OCI-LY7 (cell line): Measurements from ENCODE around the gene E2F4. TPM values are rescaled to one million over a fixed set of nuclear protein-coding genes. Genes with fewer than 3 reads are reported as not detected.

Experiments
- BruUV-seq: library from RNA; stranded (reverse); fragments of 400-500 nt; replicated peaks from 2 replicates; lab custom pipeline; 2021; lab: Mats Ljungman, UMichigan
- CTCF ChIA-PET: fragments of 300-600 bp; sonication (Branson Sonifier 250); formaldehyde crosslinking; loops from one replicate; lab custom pipeline; 2022; ENCODE audit warnings: antibody characterized with exemption; ENCODE audit not compliant: unreplicated experiment; lab: Charles Lee
- POLR2A ChIA-PET: fragments of 300-600 bp; sonication (Branson Sonifier 250); formaldehyde crosslinking; loops from one replicate; lab custom pipeline; 2022; ENCODE audit warnings: antibody characterized with exemption; lab: Charles Lee
- DNase-seq: peaks from one replicate; pipeline ENCODE4 v3.0.0-alpha.2; 2015; ENCODE audit warnings: low spot score
- H2AFZ ChIP-seq: fragments of 200-600 bp; sonication (generic), shearing (Covaris generic); 2 replicates; pipeline ENCODE4 v1.6.1; 2014; ENCODE audit warnings: mild to moderate bottlenecking, antibody characterized with exemption, low read length, moderate library complexity
- H3K27ac ChIP-seq: fragments of 200-600 bp; sonication (generic); 2 replicates; pipeline ENCODE4 v1.5.1; 2014; ENCODE audit warnings: mixed run types, low read depth, mild to moderate bottlenecking, moderate library complexity, low read length, inconsistent platforms; ENCODE audit not compliant: poor library complexity, severe bottlenecking
- H3K36me3 ChIP-seq: fragments of 200-600 bp; sonication (generic); 2 replicates; pipeline ENCODE4 v1.6.1; 2014; ENCODE audit warnings: mild to moderate bottlenecking, antibody characterized with exemption, low read length, moderate library complexity, mixed read lengths; ENCODE audit not compliant: insufficient read depth
- H3K4me1 ChIP-seq: fragments of 200-600 bp; sonication (generic); 2 replicates; pipeline ENCODE4 v1.5.1; 2014; ENCODE audit warnings: mild to moderate bottlenecking, low read length; ENCODE audit not compliant: insufficient read depth, poor library complexity, severe bottlenecking
- H3K4me2 ChIP-seq: fragments of 200-600 bp; sonication (generic); 2 replicates; pipeline ENCODE4 v1.6.1; 2014; ENCODE audit warnings: mild to moderate bottlenecking, low read length
- H3K4me3 ChIP-seq: fragments of 200-600 bp; sonication (generic); 2 replicates; pipeline ENCODE4 v1.5.1; 2014; ENCODE audit warnings: mild to moderate bottlenecking, low read depth, low read length; ENCODE audit not compliant: poor library complexity, severe bottlenecking
- H3K79me2 ChIP-seq: fragments of 200-600 bp; sonication (generic); 2 replicates; pipeline ENCODE4 v1.6.1; 2016; ENCODE audit warnings: low read depth, mild to moderate bottlenecking, low read length, moderate library complexity, mixed read lengths; ENCODE audit not compliant: insufficient read depth
- H3K9me2 ChIP-seq: fragments of 200-600 bp; sonication (generic); 2 replicates; pipeline ENCODE4 v1.6.1; 2016; ENCODE audit warnings: mild to moderate bottlenecking, low read length, mixed read lengths; ENCODE audit not compliant: insufficient read depth
- H3K9me3 ChIP-seq: fragments of 200-600 bp; sonication (generic); 2 replicates; pipeline ENCODE4 v1.6.1; 2014; ENCODE audit warnings: mild to moderate bottlenecking, mixed run types, low read length, mixed read lengths
- H4K20me1 ChIP-seq: fragments of 200-600 bp; sonication (generic); 2 replicates; pipeline ENCODE4 v1.6.1; 2014; ENCODE audit warnings: mild to moderate bottlenecking, antibody characterized with exemption, low read length, moderate library complexity, mixed read lengths; ENCODE audit not compliant: insufficient read depth
- EZH2phosphoT487 ChIP-seq: fragments of 200-600 bp; sonication (generic); IDR thresholded peaks from 2 replicates; pipeline ENCODE4 v1.6.1; 2018; ENCODE audit warnings: low read depth, borderline replicate concordance, mild to moderate bottlenecking, mixed run types, antibody characterized with exemption, low read length, moderate library complexity, mixed read lengths
- intact Hi-C: fragments of 100-400 bp; cut with micrococcal nuclease; formaldehyde crosslinking; loops from one replicate; pipeline ENCODE4 v1.10.0; 2022; ENCODE audit not compliant: unreplicated experiment
- total RNA-seq, 2 experiments: library from RNA; depleted of rRNA in 1 of 2; stranded (reverse); fragments of >200 nt in 1 of 2; shearing (Covaris generic) in 1 of 2; gene quantifications; 2 replicates each; pipeline ENCODE4 v1.2.3, GENCODE V29; 2014 to 2022
- TF ChIP-seq, protein P1 (sequence below): fragments of 200-600 bp; sonication (generic); conservative IDR thresholded peaks from 2 replicates; pipeline ENCODE4 v1.5.1; 2014; ENCODE audit warnings: mild to moderate bottlenecking, antibody characterized with exemption, low read length, moderate library complexity, mixed read lengths

E2F4 gene
- total RNA-seq, 2 experiments from 2014 or later = 124 to 157 TPM

DNA sequence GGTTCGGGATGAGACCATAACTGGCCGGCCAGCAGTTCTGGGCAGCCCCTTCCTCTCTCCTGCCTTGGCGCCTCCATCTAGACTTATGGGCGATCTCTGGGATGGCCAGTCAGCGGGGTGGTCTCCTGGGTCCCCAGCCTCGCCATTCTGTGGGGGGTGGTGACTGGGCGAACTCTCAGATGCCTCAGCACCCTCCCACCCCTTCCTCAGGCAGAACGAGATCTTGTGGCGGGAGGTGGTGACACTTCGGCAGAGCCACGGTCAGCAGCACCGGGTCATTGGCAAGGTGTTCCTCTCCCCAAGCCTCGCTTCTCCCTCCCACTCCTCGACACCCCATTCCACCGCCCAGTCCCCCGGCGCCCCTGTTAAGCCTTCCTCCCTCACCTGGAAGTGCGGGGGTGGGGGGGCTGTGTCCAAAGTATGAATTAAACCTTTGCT, 25.8 kb upstream of the E2F4 start:
- Histone ChIP-seq H3K79me2 (no peaks in the 10 kb centered on the region), H3K9me2 (no peaks in the 10 kb centered on the region), H3K4me2 (no peak overlapping the region), H3K4me3 (no peak overlapping the region), H3K9me3 (no peaks in the 10 kb centered on the region), H2AFZ (no peak overlapping the region), H4K20me1 (no peaks in the 10 kb centered on the region), H3K36me3 (no peaks in the 10 kb centered on the region), H3K4me1 (peaks cover 12% of the 10 kb centered on the region), H3K27ac (no peak overlapping the region)
- intact Hi-C loops = no loop called here
- ChIA-PET CTCF (interaction anchor here (0.6 kb wide), 1 partner anchor 78 kb away, joined by 3 read pairs; no protein-coding TSS in a partner anchor), POLR2A (no interaction called here)
- no TSS peak for BruUV-seq
- TF ChIP-seq EZH2phosphoT487 = no peak
- TF ChIP-seq, protein P1, sequence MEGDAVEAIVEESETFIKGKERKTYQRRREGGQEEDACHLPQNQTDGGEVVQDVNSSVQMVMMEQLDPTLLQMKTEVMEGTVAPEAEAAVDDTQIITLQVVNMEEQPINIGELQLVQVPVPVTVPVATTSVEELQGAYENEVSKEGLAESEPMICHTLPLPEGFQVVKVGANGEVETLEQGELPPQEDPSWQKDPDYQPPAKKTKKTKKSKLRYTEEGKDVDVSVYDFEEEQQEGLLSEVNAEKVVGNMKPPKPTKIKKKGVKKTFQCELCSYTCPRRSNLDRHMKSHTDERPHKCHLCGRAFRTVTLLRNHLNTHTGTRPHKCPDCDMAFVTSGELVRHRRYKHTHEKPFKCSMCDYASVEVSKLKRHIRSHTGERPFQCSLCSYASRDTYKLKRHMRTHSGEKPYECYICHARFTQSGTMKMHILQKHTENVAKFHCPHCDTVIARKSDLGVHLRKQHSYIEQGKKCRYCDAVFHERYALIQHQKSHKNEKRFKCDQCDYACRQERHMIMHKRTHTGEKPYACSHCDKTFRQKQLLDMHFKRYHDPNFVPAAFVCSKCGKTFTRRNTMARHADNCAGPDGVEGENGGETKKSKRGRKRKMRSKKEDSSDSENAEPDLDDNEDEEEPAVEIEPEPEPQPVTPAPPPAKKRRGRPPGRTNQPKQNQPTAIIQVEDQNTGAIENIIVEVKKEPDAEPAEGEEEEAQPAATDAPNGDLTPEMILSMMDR = no peak
- DNase-seq = no peak

DNA sequence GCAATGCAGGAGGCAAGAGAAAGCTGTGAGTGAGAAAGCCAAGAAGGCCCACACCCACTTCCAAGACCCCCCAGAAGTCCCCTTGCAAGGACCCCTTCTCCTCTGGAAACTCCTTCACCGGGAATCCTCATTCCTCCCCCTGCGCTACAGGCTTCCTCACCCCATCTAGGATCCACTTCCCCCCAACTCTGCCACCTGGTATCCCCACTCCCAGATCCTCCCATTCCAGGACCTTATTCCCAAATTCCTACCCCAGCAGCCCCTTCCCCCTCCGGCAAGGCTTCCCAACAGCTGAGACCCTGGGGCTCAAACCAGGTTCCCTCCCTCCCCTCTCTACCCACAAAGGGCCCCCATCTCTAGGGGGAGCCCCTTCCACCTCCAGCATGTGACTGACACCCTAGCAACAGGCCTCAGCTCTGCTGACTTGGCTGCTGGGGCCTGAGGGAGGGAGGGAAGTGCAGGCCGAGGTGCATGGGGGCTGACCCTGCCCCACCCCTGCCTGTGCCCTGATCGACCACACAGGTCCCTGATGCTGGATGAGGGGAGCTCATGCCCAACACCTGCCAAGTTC, 25.3 kb upstream of the E2F4 start:
- Histone ChIP-seq H4K20me1 (no peaks in the 10 kb centered on the region), H3K27ac (no peak overlapping the region), H3K4me3 (no peak overlapping the region), H3K4me2 (no peak overlapping the region), H3K4me1 (peaks cover 12% of the 10 kb centered on the region), H3K36me3 (no peaks in the 10 kb centered on the region), H3K9me3 (no peaks in the 10 kb centered on the region), H2AFZ (no peak overlapping the region), H3K79me2 (no peaks in the 10 kb centered on the region), H3K9me2 (no peaks in the 10 kb centered on the region)
- DNase-seq = no peak
- intact Hi-C loops = no loop called here
- BruUV-seq = no TSS peak
- TF ChIP-seq, protein P1 = no peak
- no peak for TF ChIP-seq EZH2phosphoT487
- POLR2A ChIA-PET = no interaction called here
- CTCF ChIA-PET = no interaction called here

DNA sequence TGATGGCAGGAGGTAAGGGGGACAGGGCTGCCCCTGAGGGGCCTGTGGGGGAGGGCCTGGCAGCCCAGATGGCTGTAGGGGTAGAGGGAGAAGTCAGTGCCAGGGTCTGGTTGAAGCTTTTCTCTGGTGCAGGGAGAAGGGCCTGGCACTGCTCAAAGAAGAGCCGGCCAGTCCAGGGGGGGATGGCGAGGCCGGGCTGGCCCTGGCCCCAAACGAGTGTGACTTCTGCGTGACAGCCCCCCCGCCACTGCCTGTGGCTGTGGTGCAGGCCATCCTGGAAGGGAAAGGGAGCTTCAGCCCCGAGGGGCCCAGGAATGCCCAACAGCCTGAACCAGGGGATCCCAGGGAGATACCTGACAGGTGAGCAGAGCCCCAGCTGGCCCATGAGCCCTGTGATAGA, 24.4 kb upstream of the E2F4 start:
- ChIA-PET POLR2A (no interaction called here), CTCF (interaction anchor here (1.0 kb wide), 1 partner anchor 9 kb away, joined by 7 read pairs; no protein-coding TSS in a partner anchor)
- no peak overlapping the region for H3K4me3 ChIP-seq
- H3K27ac ChIP-seq = no peak overlapping the region
- no peaks in the 10 kb centered on the region for H3K79me2 ChIP-seq
- H4K20me1 ChIP-seq = no peaks in the 10 kb centered on the region
- H3K36me3 ChIP-seq = no peaks in the 10 kb centered on the region
- H2AFZ ChIP-seq = no peak overlapping the region
- TF ChIP-seq EZH2phosphoT487 = no peak
- TF ChIP-seq, protein P1 = no peak
- no peaks in the 10 kb centered on the region for H3K9me2 ChIP-seq
- no peaks in the 10 kb centered on the region for H3K9me3 ChIP-seq
- no peak for DNase-seq
- intact Hi-C loops = no loop called here
- no TSS peak for BruUV-seq
- H3K4me2 ChIP-seq = no peak overlapping the region
- peaks cover 12% of the 10 kb centered on the region for H3K4me1 ChIP-seq
